Measurements from ENCODE around the gene LRFN2. TPM values are rescaled to one million over a fixed set of nuclear protein-coding genes. Genes with fewer than 3 reads are reported as not detected.

Gene LRFN2
- total RNA-seq, 1 donor from 2014 or later, result 0.32 TPM

- no peaks in the 10 kb centered on the region for H3K36me3 Mint-ChIP-seq (ENCODE audit: low read depth, unreplicated experiment)
- no peak overlapping the region for H3K4me3 Mint-ChIP-seq (ENCODE audit: unreplicated experiment)
- peaks cover 41% of the 10 kb centered on the region for H3K27me3 Mint-ChIP-seq (ENCODE audit: low read depth, unreplicated experiment)
- Histone ChIP-seq H2AFZ (ENCODE audit: low read depth, low read length) (no peak overlapping the region), H3K4me1 (ENCODE audit: insufficient read depth, low read length) (no peaks in the 10 kb centered on the region), H3K27me3 (ENCODE audit: insufficient read depth, low read length) (no peaks in the 10 kb centered on the region), H3K79me2 (ENCODE audit: insufficient read depth, low read length) (no peaks in the 10 kb centered on the region), H3K27ac (ENCODE audit: low read depth, low read length) (no peak overlapping the region), H4K20me1 (ENCODE audit: insufficient read depth, low read length) (no peaks in the 10 kb centered on the region), H3K9me3 (ENCODE audit: insufficient read depth, low read depth, low read length) (no peaks in the 10 kb centered on the region), H3K36me3 (ENCODE audit: insufficient read depth, low read length) (no peaks in the 10 kb centered on the region), H3K4me2 (ENCODE audit: low read length) (no peak overlapping the region), H3K9ac (ENCODE audit: low read length) (no peak overlapping the region), H3K4me3 (ENCODE audit: insufficient read depth, low read depth, low read length) (no peak overlapping the region)
- H3K27ac Mint-ChIP-seq (ENCODE audit: unreplicated experiment), result no peak overlapping the region
- TF ChIP-seq EZH2 (IDR thresholded peaks at IDR 0.05; ENCODE audit: insufficient read depth, low read length), result no peak
- TF ChIP-seq CTCF (IDR thresholded peaks at IDR 0.05; ENCODE audit: insufficient read depth, low read depth, low read length), result no peak
- no peak for FAIRE-seq
- DNase-seq (ENCODE audit: low read depth), result no peak
- H3K4me1 Mint-ChIP-seq (ENCODE audit: low read depth, unreplicated experiment), result peaks cover 2% of the 10 kb centered on the region
- H3K9me3 Mint-ChIP-seq (ENCODE audit: unreplicated experiment), result peaks cover 6% of the 10 kb centered on the region
These were observed 63.5 kb downstream of the LRFN2 start for GRCh38 chr6:40523505-40524172.

GRCh38 chr6:40521496-40521895, 65.7 kb downstream of the LRFN2 start:
- H3K9me3 ChIP-seq (ENCODE audit: insufficient read depth, low read depth, low read length), result no peaks in the 10 kb centered on the region
- Mint-ChIP-seq H3K27ac (ENCODE audit: unreplicated experiment) (no peak overlapping the region), H3K36me3 (ENCODE audit: low read depth, unreplicated experiment) (no peaks in the 10 kb centered on the region), H3K9me3 (ENCODE audit: unreplicated experiment) (peaks cover 6% of the 10 kb centered on the region), H3K4me3 (ENCODE audit: unreplicated experiment) (no peak overlapping the region), H3K4me1 (ENCODE audit: low read depth, unreplicated experiment) (peaks cover 2% of the 10 kb centered on the region), H3K27me3 (ENCODE audit: low read depth, unreplicated experiment) (peaks cover 52% of the 10 kb centered on the region)
- no peaks in the 10 kb centered on the region for H3K36me3 ChIP-seq (ENCODE audit: insufficient read depth, low read length)
- H3K4me2 ChIP-seq (ENCODE audit: low read length), result no peak overlapping the region
- no peak overlapping the region for H3K9ac ChIP-seq (ENCODE audit: low read length)
- DNase-seq (ENCODE audit: low read depth), result no peak
- H4K20me1 ChIP-seq (ENCODE audit: insufficient read depth, low read length), result no peaks in the 10 kb centered on the region
- TF ChIP-seq CTCF (IDR thresholded peaks at IDR 0.05; ENCODE audit: insufficient read depth, low read depth, low read length), result no peak
- no peaks in the 10 kb centered on the region for H3K4me1 ChIP-seq (ENCODE audit: insufficient read depth, low read length)
- no peaks in the 10 kb centered on the region for H3K79me2 ChIP-seq (ENCODE audit: insufficient read depth, low read length)
- no peak overlapping the region for H3K4me3 ChIP-seq (ENCODE audit: insufficient read depth, low read depth, low read length)
- H3K27ac ChIP-seq (ENCODE audit: low read depth, low read length), result no peak overlapping the region
- H3K27me3 ChIP-seq (ENCODE audit: insufficient read depth, low read length), result peaks cover 3% of the 10 kb centered on the region
- FAIRE-seq, result no peak
- H2AFZ ChIP-seq (ENCODE audit: low read depth, low read length), result no peak overlapping the region

- no peaks in the 10 kb centered on the region for H3K79me2 ChIP-seq (ENCODE audit: insufficient read depth, low read length)
- H3K4me2 ChIP-seq (ENCODE audit: low read length), result no peak overlapping the region
- H3K4me3 Mint-ChIP-seq (ENCODE audit: unreplicated experiment), result no peak overlapping the region
- H3K36me3 Mint-ChIP-seq (ENCODE audit: low read depth, unreplicated experiment), result no peaks in the 10 kb centered on the region
- peaks cover 3% of the 10 kb centered on the region for H3K27me3 ChIP-seq (ENCODE audit: insufficient read depth, low read length)
- H3K27ac ChIP-seq (ENCODE audit: low read depth, low read length), result no peak overlapping the region
- H3K4me1 Mint-ChIP-seq (ENCODE audit: low read depth, unreplicated experiment), result peaks cover 2% of the 10 kb centered on the region
- H3K27me3 Mint-ChIP-seq (ENCODE audit: low read depth, unreplicated experiment), result peaks cover 50% of the 10 kb centered on the region
- no peaks in the 10 kb centered on the region for H3K4me1 ChIP-seq (ENCODE audit: insufficient read depth, low read length)
- H2AFZ ChIP-seq (ENCODE audit: low read depth, low read length), result no peak overlapping the region
- H3K4me3 ChIP-seq (ENCODE audit: insufficient read depth, low read depth, low read length), result no peak overlapping the region
- FAIRE-seq (no peak), DNase-seq (ENCODE audit: low read depth) (no peak)
- H4K20me1 ChIP-seq (ENCODE audit: insufficient read depth, low read length), result no peaks in the 10 kb centered on the region
- no peak overlapping the region for H3K27ac Mint-ChIP-seq (ENCODE audit: unreplicated experiment)
- no peaks in the 10 kb centered on the region for H3K9me3 ChIP-seq (ENCODE audit: insufficient read depth, low read depth, low read length)
- no peaks in the 10 kb centered on the region for H3K36me3 ChIP-seq (ENCODE audit: insufficient read depth, low read length)
- no peak for TF ChIP-seq CTCF (IDR thresholded peaks at IDR 0.05; ENCODE audit: insufficient read depth, low read depth, low read length)
- no peak for TF ChIP-seq EZH2 (IDR thresholded peaks at IDR 0.05; ENCODE audit: insufficient read depth, low read length)
- H3K9ac ChIP-seq (ENCODE audit: low read length), result no peak overlapping the region
- peaks cover 6% of the 10 kb centered on the region for H3K9me3 Mint-ChIP-seq (ENCODE audit: unreplicated experiment)
These were observed 66.5 kb downstream of the LRFN2 start for GRCh38 chr6:40520678-40521077.

All from astrocyte (in vitro differentiated cells and primary cell).